ENCODE measurements around the gene LARGE1. TPM values are rescaled to one million over a fixed set of nuclear protein-coding genes. Genes with fewer than 3 reads are reported as not detected.

Gene LARGE1
- total and polyA plus RNA-seq, 4 experiments from 2014 or later, result 0.06 to 1.1 (median 1.0) TPM; not detected in 1

GRCh38 chr22:33600595-33600994 lies 319.7 kb downstream of the LARGE1 start:
- Mint-ChIP-seq H3K4me1 (no peaks in the 10 kb centered on the region), H3K9me3 (peaks cover 0 to 11% (median 7%) of the 10 kb centered on the region in 8 donors), H3K4me3 (no peak overlapping the region), H3K27ac (no peak overlapping the region), H3K36me3 (no peaks in the 10 kb centered on the region), H3K27me3 (no peaks in the 10 kb centered on the region)
- no peaks in the 10 kb centered on the region for H3K36me3 ChIP-seq (ENCODE audit: insufficient read depth, low read length)
- no peaks in the 10 kb centered on the region for H3K9me3 ChIP-seq (ENCODE audit: control insufficient read depth in 1 of 2, low read length in 2 of 2)
- CTCF ChIA-PET (ENCODE audit: partially characterized antibody), result no interaction called here
- no peaks in the 10 kb centered on the region for H3K4me1 ChIP-seq (ENCODE audit: insufficient read depth, low read length)
- DNase-seq, result no peak
- POLR2A ChIA-PET (ENCODE audit: partially characterized antibody), result no interaction called here
- intact Hi-C loops (cut with micrococcal nuclease), result no loop called here
- H3K27me3 ChIP-seq (ENCODE audit: insufficient read depth, low read length), result no peaks in the 10 kb centered on the region
- H3K27ac ChIP-seq (ENCODE audit: low read depth, low read length), result no peak overlapping the region
- H3K4me3 ChIP-seq (ENCODE audit: low read length in 2 of 2), result no peak overlapping the region

GRCh38 chr22:33600113-33600512 lies 320.2 kb downstream of the LARGE1 start:
- Mint-ChIP-seq H3K4me1 (no peaks in the 10 kb centered on the region), H3K4me3 (no peak overlapping the region), H3K36me3 (no peaks in the 10 kb centered on the region), H3K27ac (no peak overlapping the region), H3K9me3 (peaks cover 0 to 13% (median 8%) of the 10 kb centered on the region in 8 donors), H3K27me3 (no peaks in the 10 kb centered on the region)
- H3K27ac ChIP-seq (ENCODE audit: low read depth, low read length), result no peak overlapping the region
- H3K4me1 ChIP-seq (ENCODE audit: insufficient read depth, low read length), result no peaks in the 10 kb centered on the region
- ChIA-PET CTCF (ENCODE audit: partially characterized antibody) (no interaction called here), POLR2A (ENCODE audit: partially characterized antibody) (no interaction called here)
- intact Hi-C loops (cut with micrococcal nuclease), result no loop called here
- no peak overlapping the region for H3K4me3 ChIP-seq (ENCODE audit: low read length in 2 of 2)
- no peak for DNase-seq
- H3K9me3 ChIP-seq (ENCODE audit: control insufficient read depth in 1 of 2, low read length in 2 of 2), result no peaks in the 10 kb centered on the region
- H3K27me3 ChIP-seq (ENCODE audit: insufficient read depth, low read length), result no peaks in the 10 kb centered on the region
- no peaks in the 10 kb centered on the region for H3K36me3 ChIP-seq (ENCODE audit: insufficient read depth, low read length)

GRCh38 chr22:33599596-33599995 lies 320.7 kb downstream of the LARGE1 start:
- no peak overlapping the region for H3K4me3 ChIP-seq (ENCODE audit: low read length in 2 of 2)
- H3K27ac Mint-ChIP-seq, result no peak overlapping the region
- H3K4me1 ChIP-seq (ENCODE audit: insufficient read depth, low read length), result no peaks in the 10 kb centered on the region
- no peak overlapping the region for H3K4me3 Mint-ChIP-seq
- CTCF ChIA-PET (ENCODE audit: partially characterized antibody), result no interaction called here
- H3K36me3 ChIP-seq (ENCODE audit: insufficient read depth, low read length), result no peaks in the 10 kb centered on the region
- no peaks in the 10 kb centered on the region for H3K27me3 Mint-ChIP-seq
- no peaks in the 10 kb centered on the region for H3K4me1 Mint-ChIP-seq
- peaks cover 0 to 13% (median 9%) of the 10 kb centered on the region in 8 donors for H3K9me3 Mint-ChIP-seq
- no peaks in the 10 kb centered on the region for H3K36me3 Mint-ChIP-seq
- H3K27me3 ChIP-seq (ENCODE audit: insufficient read depth, low read length), result no peaks in the 10 kb centered on the region
- intact Hi-C loops (cut with micrococcal nuclease), result no loop called here
- H3K9me3 ChIP-seq (ENCODE audit: control insufficient read depth in 1 of 2, low read length in 2 of 2), result no peaks in the 10 kb centered on the region
- DNase-seq, result no peak
- POLR2A ChIA-PET (ENCODE audit: partially characterized antibody), result no interaction called here
- no peak overlapping the region for H3K27ac ChIP-seq (ENCODE audit: low read depth, low read length)

GRCh38 chr22:33598821-33599220 lies 321.5 kb downstream of the LARGE1 start:
- no peaks in the 10 kb centered on the region for H3K4me1 Mint-ChIP-seq
- no peaks in the 10 kb centered on the region for H3K27me3 Mint-ChIP-seq
- no peak overlapping the region for H3K4me3 ChIP-seq (ENCODE audit: low read length in 2 of 2)
- intact Hi-C loops (cut with micrococcal nuclease), result no loop called here
- H3K9me3 Mint-ChIP-seq, result peaks cover 0 to 13% (median 7%) of the 10 kb centered on the region in 8 donors
- H3K9me3 ChIP-seq (ENCODE audit: control insufficient read depth in 1 of 2, low read length in 2 of 2), result no peaks in the 10 kb centered on the region
- no peaks in the 10 kb centered on the region for H3K4me1 ChIP-seq (ENCODE audit: insufficient read depth, low read length)
- H3K27me3 ChIP-seq (ENCODE audit: insufficient read depth, low read length), result no peaks in the 10 kb centered on the region
- no peaks in the 10 kb centered on the region for H3K36me3 Mint-ChIP-seq
- ChIA-PET POLR2A (ENCODE audit: partially characterized antibody) (no interaction called here), CTCF (ENCODE audit: partially characterized antibody) (no interaction called here)
- H3K27ac ChIP-seq (ENCODE audit: low read depth, low read length), result no peak overlapping the region
- H3K27ac Mint-ChIP-seq, result no peak overlapping the region
- no peak overlapping the region for H3K4me3 Mint-ChIP-seq
- no peaks in the 10 kb centered on the region for H3K36me3 ChIP-seq (ENCODE audit: insufficient read depth, low read length)
- no peak for DNase-seq

- Mint-ChIP-seq H3K27ac (no peak overlapping the region), H3K4me1 (no peaks in the 10 kb centered on the region), H3K4me3 (no peak overlapping the region), H3K36me3 (no peaks in the 10 kb centered on the region), H3K27me3 (no peaks in the 10 kb centered on the region), H3K9me3 (peaks cover 0 to 9% (median 6%) of the 10 kb centered on the region in 8 donors)
- H3K9me3 ChIP-seq (ENCODE audit: control insufficient read depth in 1 of 2, low read length in 2 of 2), result no peaks in the 10 kb centered on the region
- ChIA-PET POLR2A (ENCODE audit: partially characterized antibody) (no interaction called here), CTCF (ENCODE audit: partially characterized antibody) (no interaction called here)
- no peaks in the 10 kb centered on the region for H3K4me1 ChIP-seq (ENCODE audit: insufficient read depth, low read length)
- H3K27ac ChIP-seq (ENCODE audit: low read depth, low read length), result no peak overlapping the region
- H3K27me3 ChIP-seq (ENCODE audit: insufficient read depth, low read length), result no peaks in the 10 kb centered on the region
- no peak overlapping the region for H3K4me3 ChIP-seq (ENCODE audit: low read length in 2 of 2)
- intact Hi-C loops (cut with micrococcal nuclease), result no loop called here
- no peak for DNase-seq
- H3K36me3 ChIP-seq (ENCODE audit: insufficient read depth, low read length), result no peaks in the 10 kb centered on the region
Observed at GRCh38 chr22:33597274-33597985, 322.8 kb downstream of the LARGE1 start.

- Mint-ChIP-seq H3K27me3 (no peaks in the 10 kb centered on the region), H3K36me3 (no peaks in the 10 kb centered on the region), H3K27ac (no peak overlapping the region), H3K4me3 (no peak overlapping the region), H3K9me3 (peaks cover 0 to 11% (median 4%) of the 10 kb centered on the region in 8 donors), H3K4me1 (no peaks in the 10 kb centered on the region)
- H3K9me3 ChIP-seq (ENCODE audit: control insufficient read depth in 1 of 2, low read length in 2 of 2), result no peaks in the 10 kb centered on the region
- H3K36me3 ChIP-seq (ENCODE audit: insufficient read depth, low read length), result no peaks in the 10 kb centered on the region
- CTCF ChIA-PET (ENCODE audit: partially characterized antibody), result no interaction called here
- intact Hi-C loops (cut with micrococcal nuclease), result no loop called here
- DNase-seq, result no peak
- no peaks in the 10 kb centered on the region for H3K27me3 ChIP-seq (ENCODE audit: insufficient read depth, low read length)
- no peak overlapping the region for H3K4me3 ChIP-seq (ENCODE audit: low read length in 2 of 2)
- POLR2A ChIA-PET (ENCODE audit: partially characterized antibody), result no interaction called here
- H3K4me1 ChIP-seq (ENCODE audit: insufficient read depth, low read length), result no peaks in the 10 kb centered on the region
- H3K27ac ChIP-seq (ENCODE audit: low read depth, low read length), result no peak overlapping the region
Observed at GRCh38 chr22:33593818-33594217, 326.5 kb downstream of the LARGE1 start.

- H3K27me3 ChIP-seq (ENCODE audit: insufficient read depth, low read length), result no peaks in the 10 kb centered on the region
- Mint-ChIP-seq H3K4me3 (no peak overlapping the region), H3K27ac (no peak overlapping the region), H3K9me3 (peaks cover 0 to 7% (median 3%) of the 10 kb centered on the region in 8 donors), H3K36me3 (no peaks in the 10 kb centered on the region), H3K4me1 (no peaks in the 10 kb centered on the region), H3K27me3 (no peaks in the 10 kb centered on the region)
- ChIA-PET POLR2A (ENCODE audit: partially characterized antibody) (no interaction called here), CTCF (ENCODE audit: partially characterized antibody) (no interaction called here)
- no peak overlapping the region for H3K27ac ChIP-seq (ENCODE audit: low read depth, low read length)
- no peak for DNase-seq
- H3K4me3 ChIP-seq (ENCODE audit: low read length in 2 of 2), result no peak overlapping the region
- H3K36me3 ChIP-seq (ENCODE audit: insufficient read depth, low read length), result no peaks in the 10 kb centered on the region
- intact Hi-C loops (cut with micrococcal nuclease), result no loop called here
- no peaks in the 10 kb centered on the region for H3K9me3 ChIP-seq (ENCODE audit: control insufficient read depth in 1 of 2, low read length in 2 of 2)
- H3K4me1 ChIP-seq (ENCODE audit: insufficient read depth, low read length), result no peaks in the 10 kb centered on the region
Observed at GRCh38 chr22:33591946-33592345, 328.3 kb downstream of the LARGE1 start.

- no peak for DNase-seq
- Histone ChIP-seq H3K4me1 (ENCODE audit: insufficient read depth, low read length) (no peaks in the 10 kb centered on the region), H3K27ac (ENCODE audit: low read depth, low read length) (no peak overlapping the region), H3K27me3 (ENCODE audit: insufficient read depth, low read length) (no peaks in the 10 kb centered on the region), H3K36me3 (ENCODE audit: insufficient read depth, low read length) (no peaks in the 10 kb centered on the region), H3K4me3 (ENCODE audit: low read length in 2 of 2) (no peak overlapping the region), H3K9me3 (ENCODE audit: control insufficient read depth in 1 of 2, low read length in 2 of 2) (no peaks in the 10 kb centered on the region)
- no peaks in the 10 kb centered on the region for H3K36me3 Mint-ChIP-seq
- CTCF ChIA-PET (ENCODE audit: partially characterized antibody), result no interaction called here
- intact Hi-C loops (cut with micrococcal nuclease), result no loop called here
- H3K9me3 Mint-ChIP-seq, result peaks cover 0 to 7% (median 4%) of the 10 kb centered on the region in 8 donors
- no peak overlapping the region for H3K4me3 Mint-ChIP-seq
- H3K4me1 Mint-ChIP-seq, result no peaks in the 10 kb centered on the region
- POLR2A ChIA-PET (ENCODE audit: partially characterized antibody), result no interaction called here
- H3K27ac Mint-ChIP-seq, result no peak overlapping the region
- no peaks in the 10 kb centered on the region for H3K27me3 Mint-ChIP-seq
Observed at GRCh38 chr22:33589297-33589696, 331.0 kb downstream of the LARGE1 start.
